Osteocyte (in vitro differentiated cells): Measurements from ENCODE around the gene CHRNB2. TPM values are rescaled to one million over a fixed set of nuclear protein-coding genes. Genes with fewer than 3 reads are reported as not detected.

Experiments
- DNase-seq: peaks from one replicate; pipeline ENCODE4 v3.0.0; 2021; ENCODE audit warnings: mixed read lengths; ENCODE audit not compliant: unreplicated experiment; ENCODE audit errors: extremely low spot score
- H3K27ac Mint-ChIP-seq: one replicate; pipeline ENCODE4 v1.8.0; 2021; ENCODE audit warnings: mild to moderate bottlenecking, mixed read lengths; ENCODE audit not compliant: unreplicated experiment
- H3K27me3 Mint-ChIP-seq: one replicate; pipeline ENCODE4 v1.8.0; 2021; ENCODE audit warnings: mixed read lengths; ENCODE audit not compliant: unreplicated experiment
- H3K36me3 Mint-ChIP-seq: one replicate; pipeline ENCODE4 v1.8.0; 2021; ENCODE audit warnings: mixed read lengths; ENCODE audit not compliant: unreplicated experiment
- H3K4me1 Mint-ChIP-seq: one replicate; pipeline ENCODE4 v1.8.0; 2021; ENCODE audit warnings: mixed read lengths; ENCODE audit not compliant: unreplicated experiment
- H3K4me3 Mint-ChIP-seq: one replicate; pipeline ENCODE4 v1.8.0; 2021; ENCODE audit warnings: mild to moderate bottlenecking, moderate library complexity, mixed read lengths; ENCODE audit not compliant: unreplicated experiment
- H3K9me3 Mint-ChIP-seq: one replicate; pipeline ENCODE4 v1.8.0; 2021; ENCODE audit warnings: mixed read lengths; ENCODE audit not compliant: unreplicated experiment
- CTCF ChIP-seq: fragments of 200-600 bp; sonication (generic); IDR thresholded peaks from 2 replicates; pipeline ENCODE4 v1.5.0; 2021; ENCODE audit warnings: antibody characterized with exemption, mild to moderate bottlenecking, moderate library complexity
- total RNA-seq: library from RNA; stranded (reverse); gene quantifications from 2 replicates; pipeline ENCODE4 v1.2.1, GENCODE V29; 2021

The CHRNB2 gene
- total RNA-seq, 1 donor from 2014 or later = 0.27 TPM

- no peak overlapping the region for H3K27ac Mint-ChIP-seq
- DNase-seq = no peak
- no peaks in the 10 kb centered on the region for H3K9me3 Mint-ChIP-seq
- no peak overlapping the region for H3K4me3 Mint-ChIP-seq
- H3K36me3 Mint-ChIP-seq = peaks cover 82% of the 10 kb centered on the region
- H3K27me3 Mint-ChIP-seq = no peaks in the 10 kb centered on the region
- H3K4me1 Mint-ChIP-seq = peaks cover 4% of the 10 kb centered on the region
- no peak for TF ChIP-seq CTCF
These were observed 18.7 kb downstream of the CHRNB2 start for GRCh38 chr1:154586231-154586630.

GRCh38 chr1:154586641-154587040, 19.1 kb downstream of the CHRNB2 start:
- Mint-ChIP-seq H3K9me3 (no peaks in the 10 kb centered on the region), H3K4me1 (peaks cover 4% of the 10 kb centered on the region), H3K27me3 (no peaks in the 10 kb centered on the region), H3K4me3 (no peak overlapping the region), H3K27ac (no peak overlapping the region), H3K36me3 (peaks cover 84% of the 10 kb centered on the region)
- no peak for DNase-seq
- no peak for TF ChIP-seq CTCF

- no peak for TF ChIP-seq CTCF
These were observed 22.2 kb downstream of the CHRNB2 start for GRCh38 chr1:154589780-154590179.

GRCh38 chr1:154590756-154591155, 23.2 kb downstream of the CHRNB2 start:
- no peak overlapping the region for H3K4me3 Mint-ChIP-seq
- DNase-seq = no peak
- no peaks in the 10 kb centered on the region for H3K27me3 Mint-ChIP-seq
- no peak overlapping the region for H3K27ac Mint-ChIP-seq
- no peaks in the 10 kb centered on the region for H3K4me1 Mint-ChIP-seq
- TF ChIP-seq CTCF = no peak
- peaks cover 72% of the 10 kb centered on the region for H3K36me3 Mint-ChIP-seq
- H3K9me3 Mint-ChIP-seq = no peaks in the 10 kb centered on the region

More at GRCh38 chr1:154589780-154590179, 22.2 kb downstream of the CHRNB2 start:
- no peaks in the 10 kb centered on the region for H3K27me3 Mint-ChIP-seq
- H3K36me3 Mint-ChIP-seq = peaks cover 82% of the 10 kb centered on the region
- no peak overlapping the region for H3K27ac Mint-ChIP-seq
- no peaks in the 10 kb centered on the region for H3K4me1 Mint-ChIP-seq
- no peak overlapping the region for H3K4me3 Mint-ChIP-seq
- no peaks in the 10 kb centered on the region for H3K9me3 Mint-ChIP-seq
- no peak for DNase-seq

- Mint-ChIP-seq H3K9me3 (no peaks in the 10 kb centered on the region), H3K36me3 (peaks cover 69% of the 10 kb centered on the region), H3K4me3 (no peak overlapping the region), H3K27ac (no peak overlapping the region), H3K4me1 (no peaks in the 10 kb centered on the region), H3K27me3 (no peaks in the 10 kb centered on the region)
- no peak for TF ChIP-seq CTCF
- DNase-seq = no peak
These were observed 23.6 kb downstream of the CHRNB2 start for GRCh38 chr1:154591206-154591605.
